Mesothelial cell of epicardium (in vitro differentiated cells): ENCODE measurements around the gene CCSER1. TPM values are rescaled to one million over a fixed set of nuclear protein-coding genes. Genes with fewer than 3 reads are reported as not detected.

Experiments
- DNase-seq, 2 experiments: peaks; one replicate each; pipeline ENCODE4 v3.0.0; 2021; ENCODE audit warnings: low spot score in 2 of 2; ENCODE audit not compliant: unreplicated experiment in 2 of 2
- H3K27ac Mint-ChIP-seq: 2 replicates; pipeline ENCODE4 v1.8.0; 2021; ENCODE audit warnings: mixed read lengths
- H3K27me3 Mint-ChIP-seq: 2 replicates; pipeline ENCODE4 v1.8.0; 2021; ENCODE audit warnings: low read depth, mixed read lengths
- H3K36me3 Mint-ChIP-seq: 2 replicates; pipeline ENCODE4 v1.8.0; 2021; ENCODE audit warnings: mixed read lengths
- H3K4me1 Mint-ChIP-seq: 2 replicates; pipeline ENCODE4 v1.8.0; 2021; ENCODE audit warnings: mixed read lengths
- H3K4me3 Mint-ChIP-seq: 2 replicates; pipeline ENCODE4 v1.8.0; 2021; ENCODE audit warnings: mild to moderate bottlenecking, moderate library complexity, mixed read lengths
- H3K9me3 Mint-ChIP-seq: 2 replicates; pipeline ENCODE4 v1.8.0; 2021; ENCODE audit warnings: mixed read lengths
- CTCF ChIP-seq: fragments of 200-600 bp; sonication (generic); IDR thresholded peaks from one replicate; pipeline ENCODE4 v1.5.0; 2021; ENCODE audit warnings: antibody characterized with exemption; ENCODE audit not compliant: unreplicated experiment
- total RNA-seq: library from RNA; stranded (reverse); gene quantifications from 3 replicates; pipeline ENCODE4 v1.2.1, GENCODE V29; 2021

Gene CCSER1
- total RNA-seq, 1 donor from 2014 or later: 7.2 TPM

GRCh38 chr4:91631335-91631734 is 1504.1 kb downstream of the CCSER1 start:
- Mint-ChIP-seq H3K4me3 (no peak overlapping the region), H3K27ac (no peak overlapping the region), H3K9me3 (peaks cover 25% of the 10 kb centered on the region), H3K4me1 (no peaks in the 10 kb centered on the region), H3K36me3 (no peaks in the 10 kb centered on the region), H3K27me3 (peaks cover 14% of the 10 kb centered on the region)
- TF ChIP-seq CTCF: no peak
- no peak for DNase-seq

- Mint-ChIP-seq H3K27me3 (no peaks in the 10 kb centered on the region), H3K36me3 (no peaks in the 10 kb centered on the region), H3K9me3 (peaks cover 13% of the 10 kb centered on the region), H3K4me1 (no peaks in the 10 kb centered on the region), H3K27ac (no peak overlapping the region), H3K4me3 (no peak overlapping the region)
- no peak for DNase-seq
- no peak for TF ChIP-seq CTCF
These were observed 1508.9 kb downstream of the CCSER1 start for GRCh38 chr4:91636083-91636482.

Other genes starting within 250 kb of the CCSER1 start
- not detected in 3 replicates for gene MMRN1, start 232.5 kb upstream of the CCSER1 start, total RNA-seq